OCI-LY1 (cell line): ENCODE data around the gene PTPRD.

ENCODE experiments used
- CTCF ChIP-seq: fragments of 200-600 bp; sonication (generic), shearing (Covaris generic); IDR thresholded peaks from 2 replicates; pipeline ENCODE4 v1.5.1; 2017; ENCODE audit warnings: mild to moderate bottlenecking, antibody characterized with exemption, low read length, moderate library complexity, mixed read lengths
- EZH2 ChIP-seq: fragments of 200-600 bp; sonication (generic), shearing (Covaris generic); IDR thresholded peaks from 2 replicates; pipeline ENCODE4 v1.8.0; 2017; ENCODE audit warnings: borderline replicate concordance, mixed run types, mild to moderate bottlenecking, antibody characterized with exemption, low read length, moderate library complexity, mixed read lengths

- no peak for TF ChIP-seq CTCF
- TF ChIP-seq EZH2 = no peak
Observed at GRCh38 chr9:9223175-9223574, 1389.6 kb downstream of the PTPRD start.
